Measurements from ENCODE around the gene RAB11FIP3. TPM values are rescaled to one million over a fixed set of nuclear protein-coding genes. Genes with fewer than 3 reads are reported as not detected.
A peak's percentile ranks its signal among the peaks of the same experiment; 100 is the strongest.

Gene RAB11FIP3
- total RNA-seq, 1 experiment from 2014 or later: 12.7 TPM

- TF ChIP-seq EZH2phosphoT487 (IDR thresholded peaks at IDR 0.05; ENCODE audit: borderline replicate concordance, low read length) (no peak), CTCF (conservative IDR thresholded peaks at IDR 0.05; ENCODE audit: low read depth, low read length) (no peak), EZH2 (IDR thresholded peaks at IDR 0.05; ENCODE audit: low read length, unreplicated experiment) (no peak)
- no peaks in the 10 kb centered on the region for H3F3A ChIP-seq (ENCODE audit: low read length, unreplicated experiment)
- no TSS peak for BruUV-seq (replicated peaks)
- intact Hi-C loops (cut with micrococcal nuclease): no loop called here
- peak overlapping the region; percentile 89 for H3K4me2 ChIP-seq (ENCODE audit: low read length)
- peaks cover 6% of the 10 kb centered on the region; the same call in 1 of the 2 replicates for H4K20me1 ChIP-seq (ENCODE audit: low read length)
- no peaks in the 10 kb centered on the region for H3K36me3 ChIP-seq (ENCODE audit: low read depth, low read length)
- H3K4me1 ChIP-seq (ENCODE audit: insufficient read depth, low read length): peaks cover 23% of the 10 kb centered on the region
- H2AFZ ChIP-seq (ENCODE audit: low read length): peak overlapping the region; percentile 59; the same call in 1 of the 2 replicates
- ChIA-PET CTCF (no interaction called here), POLR2A (ENCODE audit: unreplicated experiment) (no interaction called here)
- peaks cover 17% of the 10 kb centered on the region for H3K79me2 ChIP-seq (ENCODE audit: low read length)
- no peaks in the 10 kb centered on the region for H3K9me2 ChIP-seq (replicated peaks; ENCODE audit: low read length)
- no peak; the same call in 1 of the 2 replicates for ATAC-seq
- no peaks in the 10 kb centered on the region for H3K9me3 ChIP-seq (ENCODE audit: low read length)
- peak overlapping the region; percentile 80 for H3K4me3 ChIP-seq (ENCODE audit: low read length)
- H3K27ac ChIP-seq (ENCODE audit: low read length): no peak overlapping the region
- H3K9ac ChIP-seq (ENCODE audit: low read length): peak overlapping the region; percentile 31; the same call in 1 of the 2 replicates
- no peak for DNase-seq
- H3K27me3 ChIP-seq (ENCODE audit: low read length): no peaks in the 10 kb centered on the region
Measured at GRCh38 chr16:426115-426905, 861 bp downstream of the RAB11FIP3 start.

- no peaks in the 10 kb centered on the region for H3K27me3 ChIP-seq (ENCODE audit: low read length)
- H3K4me2 ChIP-seq (ENCODE audit: low read length): peak overlapping the region; percentile 89
- peaks cover 17% of the 10 kb centered on the region for H3K79me2 ChIP-seq (ENCODE audit: low read length)
- peaks cover 6% of the 10 kb centered on the region; the same call in 1 of the 2 replicates for H4K20me1 ChIP-seq (ENCODE audit: low read length)
- no peak for DNase-seq
- no peak for TF ChIP-seq EZH2phosphoT487 (IDR thresholded peaks at IDR 0.05; ENCODE audit: borderline replicate concordance, low read length)
- TF ChIP-seq CTCF (conservative IDR thresholded peaks at IDR 0.05; ENCODE audit: low read depth, low read length): no peak
- TF ChIP-seq EZH2 (IDR thresholded peaks at IDR 0.05; ENCODE audit: low read length, unreplicated experiment): no peak
- BruUV-seq (replicated peaks): no TSS peak
- H3K9ac ChIP-seq (ENCODE audit: low read length): no peak overlapping the region; the same call in 1 of the 2 replicates
- intact Hi-C loops (cut with micrococcal nuclease): no loop called here
- H3K9me2 ChIP-seq (replicated peaks; ENCODE audit: low read length): no peaks in the 10 kb centered on the region
- ChIA-PET POLR2A (ENCODE audit: unreplicated experiment) (no interaction called here), CTCF (no interaction called here)
- H3K4me3 ChIP-seq (ENCODE audit: low read length): peak overlapping the region; percentile 80
- H3K4me1 ChIP-seq (ENCODE audit: insufficient read depth, low read length): peaks cover 23% of the 10 kb centered on the region
- no peaks in the 10 kb centered on the region for H3F3A ChIP-seq (ENCODE audit: low read length, unreplicated experiment)
- no peak overlapping the region for H3K27ac ChIP-seq (ENCODE audit: low read length)
- peak overlapping the region; percentile 59 for H2AFZ ChIP-seq (ENCODE audit: low read length)
- H3K9me3 ChIP-seq (ENCODE audit: low read length): no peaks in the 10 kb centered on the region
- ATAC-seq: no peak
- H3K36me3 ChIP-seq (ENCODE audit: low read depth, low read length): no peaks in the 10 kb centered on the region
Measured at GRCh38 chr16:426906-427249, 1.4 kb downstream of the RAB11FIP3 start.

- H3K27ac ChIP-seq (ENCODE audit: low read length): no peak overlapping the region
- POLR2A ChIA-PET (ENCODE audit: unreplicated experiment): no interaction called here
- H2AFZ ChIP-seq (ENCODE audit: low read length): peak overlapping the region; percentile 59
- H3K9ac ChIP-seq (ENCODE audit: low read length): no peak overlapping the region
- H3K4me1 ChIP-seq (ENCODE audit: insufficient read depth, low read length): peaks cover 23% of the 10 kb centered on the region
- ATAC-seq: no peak
- H3K79me2 ChIP-seq (ENCODE audit: low read length): peaks cover 17% of the 10 kb centered on the region
- CTCF ChIA-PET: no interaction called here
- H3K9me2 ChIP-seq (replicated peaks; ENCODE audit: low read length): no peaks in the 10 kb centered on the region
- intact Hi-C loops (cut with micrococcal nuclease): no loop called here
- TSS peak; percentile 65 for BruUV-seq (replicated peaks)
- DNase-seq: no peak
- H3K4me2 ChIP-seq (ENCODE audit: low read length): peak overlapping the region; percentile 89
- H3K27me3 ChIP-seq (ENCODE audit: low read length): no peaks in the 10 kb centered on the region
- peaks cover 6% of the 10 kb centered on the region; the same call in 1 of the 2 replicates for H4K20me1 ChIP-seq (ENCODE audit: low read length)
- peak overlapping the region; percentile 80 for H3K4me3 ChIP-seq (ENCODE audit: low read length)
- no peaks in the 10 kb centered on the region for H3K36me3 ChIP-seq (ENCODE audit: low read depth, low read length)
- TF ChIP-seq CTCF (conservative IDR thresholded peaks at IDR 0.05; ENCODE audit: low read depth, low read length) (no peak), EZH2 (IDR thresholded peaks at IDR 0.05; ENCODE audit: low read length, unreplicated experiment) (no peak), EZH2phosphoT487 (IDR thresholded peaks at IDR 0.05; ENCODE audit: borderline replicate concordance, low read length) (no peak)
- no peaks in the 10 kb centered on the region for H3K9me3 ChIP-seq (ENCODE audit: low read length)
- no peaks in the 10 kb centered on the region for H3F3A ChIP-seq (ENCODE audit: low read length, unreplicated experiment)
Measured at GRCh38 chr16:427250-427649, 1.8 kb downstream of the RAB11FIP3 start.
